Breast epithelium (tissue), 4 donors: Measurements from ENCODE around the gene ALOX15B. TPM values are rescaled to one million over a fixed set of nuclear protein-coding genes. Genes with fewer than 3 reads are reported as not detected.
A peak's percentile ranks its signal among the peaks of the same experiment; 100 is the strongest.

Experiments
- DNase-seq, 2 donors: peaks; one replicate each; pipeline ENCODE4 v3.0.0-alpha.2; 2019; ENCODE audit warnings: low spot score in 2 of 2
- H3K27ac ChIP-seq, 2 donors: fragments of 200-600 bp; sonication (generic) in 1 of 2; one replicate each; pipeline ENCODE4 v1.5.1; 2016 to 2019; ENCODE audit warnings: mild to moderate bottlenecking in 1 of 2
- H3K27me3 ChIP-seq, 2 donors: fragments of 200-600 bp; sonication (generic) in 1 of 2; one replicate each; pipeline versions ENCODE4 v1.5.1 to v1.6.0; 2017 to 2019; ENCODE audit warnings: control low read depth in 1 of 2, mild to moderate bottlenecking in 1 of 2
- H3K36me3 ChIP-seq: fragments of 200-600 bp; one replicate; pipeline ENCODE4 v1.5.1; 2019
- H3K4me1 ChIP-seq, 2 donors: fragments of 200-600 bp; sonication (generic); one replicate each; pipeline ENCODE4 v1.5.1; 2016 to 2019; ENCODE audit warnings: control low read depth in 1 of 2
- H3K4me3 ChIP-seq, 3 donors: fragments of 200-600 bp; sonication (generic); 1 replicate in 2 of 3; 2 replicates in 1 of 3; pipeline ENCODE4 v1.5.1; 2016 to 2019; ENCODE audit warnings: mild to moderate bottlenecking in 3 of 3, moderate library complexity in 2 of 3
- H3K9me3 ChIP-seq, 2 donors: fragments of 200-600 bp; sonication (generic) in 1 of 2; one replicate each; pipeline ENCODE4 v1.5.1; 2016 to 2019; ENCODE audit warnings: control low read depth in 1 of 2
- CTCF ChIP-seq, 3 donors: fragments of 450-650 bp; IDR thresholded peaks; one replicate each; pipeline ENCODE4 v1.5.1; 2016 to 2017; ENCODE audit warnings: antibody characterized with exemption in 3 of 3, mild to moderate bottlenecking in 3 of 3, moderate library complexity in 3 of 3
- POLR2A ChIP-seq: fragments of 450-650 bp; IDR thresholded peaks from one replicate; pipeline ENCODE4 v1.6.1; 2016; ENCODE audit warnings: antibody characterized with exemption, mild to moderate bottlenecking, moderate library complexity
- POLR2AphosphoS5 ChIP-seq, 3 donors: sonication (generic); formaldehyde crosslinking; IDR thresholded peaks; one replicate each; pipeline ENCODE4 v1.6.1; 2017; ENCODE audit warnings: antibody characterized with exemption in 3 of 3
- intact Hi-C: fragments of 100-400 bp; cut with DNase I; formaldehyde crosslinking; loops from one replicate; pipeline ENCODE4 v1.15.1; 2023; ENCODE audit warnings: low total_unique reads
- total RNA-seq, 3 donors: library from RNA; depleted of rRNA; stranded (reverse); fragments of >200 nt; gene quantifications; one replicate each; pipeline ENCODE4 v1.1.0, GENCODE V29; 2016

The ALOX15B gene
- total RNA-seq, 3 donors from 2014 or later = 3.3 to 38.3 (median 12.3) TPM

DNA sequence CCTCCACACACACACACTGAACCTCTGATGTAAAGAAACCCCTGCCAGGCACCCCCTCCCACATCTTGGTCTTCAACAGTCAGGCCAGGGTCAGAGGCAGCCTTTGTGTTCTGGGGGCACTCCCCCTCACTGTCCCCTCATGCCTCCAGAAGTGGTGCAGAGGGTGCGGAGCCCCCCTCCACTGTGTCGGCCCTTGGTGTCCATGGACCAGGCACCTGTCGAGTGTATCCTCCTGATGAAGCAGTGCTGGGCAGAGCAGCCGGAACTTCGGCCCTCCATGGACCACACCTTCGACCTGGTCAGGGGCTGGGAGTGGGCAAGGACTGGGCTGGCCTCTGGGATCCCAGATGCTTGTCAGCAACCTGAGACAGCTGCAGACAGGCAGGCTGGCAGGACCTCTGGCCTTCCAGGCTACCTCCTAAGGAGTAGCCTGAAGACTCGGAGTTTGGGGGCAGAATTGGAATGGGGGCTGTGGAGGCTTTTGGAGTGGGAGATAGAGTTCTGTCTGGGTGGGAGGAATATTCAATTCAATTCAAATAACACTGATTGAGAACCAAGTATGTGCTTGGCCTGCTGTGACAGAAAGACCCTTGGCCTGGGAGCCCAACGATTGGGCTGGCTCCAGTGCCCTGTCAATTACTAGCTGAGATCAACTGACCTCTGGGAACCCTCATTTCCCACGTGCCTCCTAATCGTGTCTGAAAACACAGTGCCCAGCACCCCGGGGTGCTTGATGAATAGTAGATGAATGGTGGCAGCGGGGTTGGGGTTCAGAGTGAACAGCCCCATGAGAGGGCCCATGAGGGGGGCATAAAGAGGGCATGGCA, 24.9 kb upstream of the ALOX15B start:
- DNase-seq = no peak
- Histone ChIP-seq H3K27ac (no peak overlapping the region), H3K9me3 (no peaks in the 10 kb centered on the region), H3K4me3 (no peak overlapping the region), H3K27me3 (no peaks in the 10 kb centered on the region), H3K4me1 (peaks cover 0 to 8% of the 10 kb centered on the region in 2 donors), H3K36me3 (no peaks in the 10 kb centered on the region)
- intact Hi-C loops = no loop called here
- TF ChIP-seq POLR2AphosphoS5 (IDR thresholded peaks at IDR 0.05) (no peak), CTCF (IDR thresholded peaks at IDR 0.05) (no peak), POLR2A (no peak)

- H3K27ac ChIP-seq = no peak overlapping the region
- intact Hi-C loops = no loop called here
- H3K4me3 ChIP-seq = no peak overlapping the region
- no peaks in the 10 kb centered on the region for H3K27me3 ChIP-seq
- no peak for TF ChIP-seq POLR2AphosphoS5 (IDR thresholded peaks at IDR 0.05)
- no peak for TF ChIP-seq CTCF (IDR thresholded peaks at IDR 0.05)
- TF ChIP-seq POLR2A = no peak
- no peak for DNase-seq
- peaks cover 0 to 8% of the 10 kb centered on the region in 2 donors for H3K4me1 ChIP-seq
- H3K9me3 ChIP-seq = no peaks in the 10 kb centered on the region
- no peaks in the 10 kb centered on the region for H3K36me3 ChIP-seq
Observed at GRCh38 chr17:8014558-8014850, 24.4 kb upstream of the ALOX15B start.

DNA sequence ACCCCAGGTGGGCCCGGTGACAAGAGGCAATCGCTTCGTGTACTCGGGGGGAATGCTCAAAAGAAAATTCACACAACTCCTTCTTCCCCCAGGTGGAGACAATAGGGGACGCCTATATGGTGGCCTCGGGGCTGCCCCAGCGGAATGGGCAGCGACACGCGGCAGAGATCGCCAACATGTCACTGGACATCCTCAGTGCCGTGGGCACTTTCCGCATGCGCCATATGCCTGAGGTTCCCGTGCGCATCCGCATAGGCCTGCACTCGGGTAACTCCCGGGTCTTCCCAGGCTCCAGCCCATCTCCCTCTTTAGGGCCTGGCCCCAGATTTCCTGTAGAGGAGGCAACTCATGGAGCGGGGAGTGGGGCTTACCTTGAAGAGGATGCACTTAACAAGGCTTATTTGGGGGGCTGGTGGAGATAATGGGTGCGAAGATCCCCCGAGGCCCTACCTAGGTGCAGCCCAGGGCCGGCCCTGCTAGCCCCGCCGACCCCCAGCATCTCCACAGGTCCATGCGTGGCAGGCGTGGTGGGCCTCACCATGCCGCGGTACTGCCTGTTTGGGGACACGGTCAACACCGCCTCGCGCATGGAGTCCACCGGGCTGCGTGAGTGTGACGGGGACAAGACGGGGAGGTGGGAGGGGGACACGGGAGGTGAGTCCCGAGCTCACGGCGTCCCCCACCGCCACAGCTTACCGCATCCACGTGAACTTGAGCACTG, 23.5 kb upstream of the ALOX15B start:
- no peaks in the 10 kb centered on the region for H3K36me3 ChIP-seq
- intact Hi-C loops = no loop called here
- H3K27ac ChIP-seq = peak overlapping the region in 1 of 2 donors; percentile 5
- peak overlapping the region; percentile 27 to 62 (median 57) for H3K4me3 ChIP-seq
- H3K4me1 ChIP-seq = peaks cover 0 to 8% of the 10 kb centered on the region in 2 donors
- no peak for DNase-seq
- TF ChIP-seq CTCF (IDR thresholded peaks at IDR 0.05) = no peak
- no peak for TF ChIP-seq POLR2A
- TF ChIP-seq POLR2AphosphoS5 (IDR thresholded peaks at IDR 0.05) = no peak
- no peaks in the 10 kb centered on the region for H3K9me3 ChIP-seq
- no peaks in the 10 kb centered on the region for H3K27me3 ChIP-seq

DNA sequence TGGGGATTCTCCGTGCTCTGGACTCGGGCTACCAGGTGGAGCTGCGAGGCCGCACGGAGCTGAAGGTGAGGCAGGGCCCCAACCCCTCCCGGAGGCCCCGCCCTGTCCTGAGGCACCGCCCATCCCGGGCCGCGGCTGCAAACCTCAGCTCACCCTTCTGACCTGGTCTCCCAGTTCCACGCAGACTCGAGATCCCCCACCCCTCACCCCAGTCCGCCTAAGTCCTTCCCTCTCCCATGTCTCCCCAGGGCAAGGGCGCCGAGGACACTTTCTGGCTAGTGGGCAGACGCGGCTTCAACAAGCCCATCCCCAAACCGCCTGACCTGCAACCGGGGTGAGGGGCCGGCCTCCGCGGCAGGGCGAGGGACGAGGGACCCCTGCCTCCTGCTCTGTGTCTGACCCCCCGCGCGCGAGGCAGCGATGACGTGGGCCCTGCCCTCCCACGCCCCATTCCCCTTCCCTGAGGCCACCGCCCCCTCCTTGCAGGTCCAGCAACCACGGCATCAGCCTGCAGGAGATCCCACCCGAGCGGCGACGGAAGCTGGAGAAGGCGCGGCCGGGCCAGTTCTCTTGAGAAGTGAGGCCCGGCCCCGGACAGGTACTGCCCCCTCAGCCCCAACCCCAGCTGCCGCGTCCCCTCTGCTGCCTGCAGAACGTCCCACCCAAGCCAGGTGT, 22.8 kb upstream of the ALOX15B start:
- no peaks in the 10 kb centered on the region for H3K27me3 ChIP-seq

More for the DNA sequence above, 22.8 kb upstream of the ALOX15B start:
- Histone ChIP-seq H3K27ac (peak overlapping the region; percentile 5 to 39), H3K4me1 (peaks cover 0 to 8% of the 10 kb centered on the region in 2 donors), H3K36me3 (no peaks in the 10 kb centered on the region), H3K4me3 (peak overlapping the region; percentile 27 to 62 (median 57)), H3K9me3 (no peaks in the 10 kb centered on the region)
- no peak for TF ChIP-seq POLR2A
- no peak for TF ChIP-seq POLR2AphosphoS5 (IDR thresholded peaks at IDR 0.05)
- TF ChIP-seq CTCF (IDR thresholded peaks at IDR 0.05) = no peak
- DNase-seq = no peak
- intact Hi-C loops = no loop called here
